Measurements from ENCODE around the gene NRARP. TPM values are rescaled to one million over a fixed set of nuclear protein-coding genes. Genes with fewer than 3 reads are reported as not detected.

Gene NRARP
- total RNA-seq, 1 experiment from 2014 or later, result not detected

DNA sequence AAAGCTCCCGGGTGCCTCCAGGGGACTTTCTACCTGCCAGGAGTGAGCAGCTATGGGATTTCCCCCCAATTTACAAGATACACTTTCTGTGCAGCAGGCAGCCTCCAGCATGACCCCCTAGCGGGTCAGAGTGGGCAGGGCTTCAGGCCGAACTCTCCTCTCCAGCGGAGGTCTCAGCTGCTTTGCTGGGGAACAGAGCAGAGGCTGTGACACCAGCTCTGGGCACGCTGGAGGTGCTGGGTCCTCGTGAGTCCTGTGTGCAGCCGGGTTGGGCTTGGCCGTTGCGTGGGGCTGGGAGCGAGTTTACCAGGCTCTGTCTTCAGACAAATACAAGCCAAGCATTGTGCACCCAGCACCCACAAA, 2.9 kb downstream of the NRARP start:
- no peak for DNase-seq (ENCODE audit: low read depth)

DNA sequence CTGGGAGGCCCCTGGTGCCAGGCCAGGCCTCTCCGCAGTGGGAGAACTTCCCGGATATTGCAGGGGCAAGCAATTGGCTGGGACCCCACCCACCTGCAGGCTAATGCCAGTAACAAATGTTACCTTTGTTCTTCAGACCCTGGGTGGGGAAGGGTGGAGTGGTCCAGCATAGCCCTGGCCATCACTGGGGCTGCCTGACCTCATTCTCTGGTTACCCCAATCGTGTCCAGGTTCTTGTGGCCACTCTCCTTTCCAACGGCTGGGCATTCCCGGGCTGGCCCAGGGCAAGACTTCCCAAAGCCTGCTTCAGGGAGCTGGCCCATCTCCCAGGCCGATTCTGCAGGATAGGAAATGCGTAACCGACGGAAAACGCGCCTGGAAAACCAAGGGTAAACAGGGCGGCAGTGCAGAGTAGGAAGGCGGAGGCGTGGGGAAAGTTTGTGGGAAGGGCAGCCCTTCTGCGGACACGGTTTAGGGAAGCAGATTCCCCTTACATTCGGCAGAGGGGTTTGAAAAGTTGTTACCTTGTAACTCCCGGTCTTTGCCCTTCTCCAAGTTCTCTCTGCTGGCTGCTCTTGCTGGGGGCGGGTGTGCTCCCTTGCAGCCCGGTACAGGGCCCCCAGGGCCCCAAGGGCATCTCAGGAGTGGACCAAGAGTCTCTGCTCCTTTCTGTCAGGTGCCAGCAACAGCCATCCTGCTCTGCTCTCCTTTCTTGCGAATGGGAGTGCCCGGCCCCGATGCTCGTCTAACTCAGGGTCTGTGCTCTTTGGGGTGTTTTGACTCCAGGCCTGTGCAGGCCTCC, 3.5 kb downstream of the NRARP start:
- no peak for DNase-seq (ENCODE audit: low read depth)

DNA sequence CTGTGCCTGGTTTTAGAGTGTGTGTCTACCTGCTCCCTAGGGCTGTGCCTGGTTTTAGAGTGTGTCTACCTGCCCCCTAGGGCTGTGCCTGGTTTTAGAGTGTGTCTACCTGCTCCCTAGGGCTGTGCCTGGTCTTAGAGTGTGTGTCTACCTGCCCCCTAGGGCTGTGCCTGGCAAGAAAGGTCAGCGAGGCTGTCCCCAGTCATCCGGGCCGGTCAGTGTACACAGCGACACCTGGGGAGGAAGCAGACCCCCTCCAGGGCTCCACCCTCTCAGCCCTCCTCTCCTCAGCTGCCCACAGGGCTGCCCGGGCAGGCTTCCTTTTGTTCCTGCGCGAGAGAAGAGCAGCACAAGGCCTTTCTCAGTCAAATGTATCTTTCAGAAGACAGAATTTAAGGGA, 4.1 kb downstream of the NRARP start:
- no peak for DNase-seq (ENCODE audit: low read depth)

DNA sequence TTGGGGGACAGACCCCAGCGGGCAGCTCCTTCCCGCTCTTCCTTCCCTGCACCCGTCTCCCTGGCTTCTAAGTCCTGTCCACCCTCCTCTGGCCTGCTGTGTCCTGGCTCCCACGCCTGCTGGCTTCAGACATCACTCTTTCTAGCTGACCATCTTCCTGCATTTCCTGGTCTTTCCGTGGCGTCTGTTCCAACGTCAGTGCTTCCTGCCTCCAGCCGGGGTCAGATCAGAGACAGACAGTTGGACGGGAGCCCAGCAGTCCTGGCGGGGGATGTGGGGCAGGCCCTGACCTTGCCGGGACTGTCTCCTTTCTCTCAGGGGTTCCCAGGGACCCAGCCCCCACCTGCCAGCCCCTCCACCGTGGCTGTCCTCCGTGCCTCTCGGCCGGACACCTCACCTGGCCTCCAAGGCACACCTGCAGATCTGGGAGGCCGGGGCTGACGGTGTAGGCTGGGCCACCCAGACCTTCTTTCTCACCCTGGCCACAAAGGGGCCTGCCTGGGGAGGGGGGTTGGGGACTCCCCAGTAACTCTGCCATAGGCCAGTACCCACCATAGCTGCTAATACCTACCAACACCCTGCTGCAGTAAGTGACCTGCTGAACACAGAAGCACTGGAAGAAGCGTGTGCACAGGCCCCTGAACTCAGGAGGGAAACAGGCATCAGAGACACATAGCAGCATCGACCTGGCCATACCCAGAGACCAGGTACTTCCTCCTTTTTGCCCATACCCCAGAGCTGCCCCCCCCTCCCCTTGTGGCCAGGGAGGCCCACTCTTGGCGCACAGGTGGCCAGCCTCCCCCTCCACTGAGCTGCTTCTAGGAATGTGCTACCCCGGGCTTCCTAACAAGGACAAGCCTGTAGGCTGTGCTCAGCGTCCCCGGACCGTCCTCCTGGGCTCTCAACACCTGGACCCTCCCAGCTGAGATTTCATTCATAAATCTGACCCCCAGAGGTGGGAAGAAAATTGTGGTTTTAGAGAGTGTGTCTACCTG, 5.1 kb downstream of the NRARP start:
- no peak for DNase-seq (ENCODE audit: low read depth)

DNA sequence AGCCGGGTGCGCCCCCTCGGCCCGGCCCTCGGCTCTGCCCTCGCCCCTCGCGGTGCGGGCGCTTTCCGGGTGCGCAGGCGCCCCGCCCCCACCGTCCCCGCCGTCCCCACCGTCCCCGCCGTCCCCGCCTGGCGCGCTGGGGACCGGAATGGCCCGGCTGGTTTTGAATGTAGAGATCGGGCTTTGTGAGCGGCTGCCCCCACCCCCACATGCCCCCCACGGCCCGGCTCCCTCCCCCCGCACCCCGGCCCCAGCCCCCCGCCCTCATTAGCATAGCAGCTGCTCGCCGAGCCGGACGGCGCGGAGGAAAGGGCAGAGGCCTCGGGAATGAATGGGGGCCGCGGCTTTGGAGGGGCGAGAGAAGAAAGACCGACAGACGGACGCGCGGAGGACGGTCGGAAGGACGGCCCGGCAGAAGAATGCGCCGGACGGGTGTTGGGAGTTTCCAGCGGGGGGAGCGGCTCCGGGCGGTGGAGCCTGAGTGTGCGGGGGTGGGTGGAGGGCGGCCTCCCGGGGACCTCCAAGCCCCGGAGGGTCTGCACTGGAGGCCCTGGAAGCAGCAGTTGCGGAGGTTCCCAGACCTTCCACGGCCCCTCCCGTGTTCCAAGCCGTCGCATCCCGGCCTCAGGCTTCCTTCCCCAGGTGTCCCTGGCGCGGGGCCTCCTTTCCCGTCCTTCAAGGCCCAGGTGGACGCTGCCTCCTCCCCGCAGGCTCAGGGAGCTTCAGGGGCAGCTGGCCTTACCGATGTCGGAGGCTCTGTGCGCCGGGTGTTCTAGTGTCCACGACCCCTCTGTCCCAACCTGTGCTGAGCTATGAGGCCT, 6.0 kb downstream of the NRARP start:
- no peak for DNase-seq (ENCODE audit: low read depth)

DNA sequence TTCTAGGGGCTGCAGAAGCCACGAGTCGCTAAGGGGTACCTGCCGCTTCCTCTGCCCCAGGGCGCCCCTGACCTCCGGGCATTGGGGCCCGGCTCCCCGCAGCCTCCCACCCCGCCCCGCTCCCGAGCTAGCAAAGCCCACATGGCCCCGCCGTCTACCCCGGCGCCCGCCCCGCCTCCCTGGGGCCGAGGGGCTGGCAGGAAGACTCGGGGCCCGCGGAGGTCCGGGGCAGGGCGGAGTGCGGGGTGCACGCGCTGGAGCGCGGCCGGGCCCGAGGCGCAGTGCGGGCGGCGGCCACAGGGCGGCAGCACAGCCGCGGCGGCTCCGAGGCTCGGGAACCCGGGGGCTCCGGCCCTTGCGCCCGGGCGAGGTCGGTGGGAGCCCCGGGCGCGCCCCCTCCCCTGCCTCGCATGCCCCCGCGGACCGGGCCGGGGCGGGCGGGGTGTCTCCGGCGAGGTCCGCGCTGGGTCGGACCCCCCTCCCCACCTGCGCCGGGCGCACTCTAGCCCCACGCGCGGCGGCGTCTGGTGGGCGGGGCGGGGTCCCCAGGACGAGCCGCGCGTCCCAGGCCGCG, 6.7 kb downstream of the NRARP start:
- no peak for DNase-seq (ENCODE audit: low read depth)

DNA sequence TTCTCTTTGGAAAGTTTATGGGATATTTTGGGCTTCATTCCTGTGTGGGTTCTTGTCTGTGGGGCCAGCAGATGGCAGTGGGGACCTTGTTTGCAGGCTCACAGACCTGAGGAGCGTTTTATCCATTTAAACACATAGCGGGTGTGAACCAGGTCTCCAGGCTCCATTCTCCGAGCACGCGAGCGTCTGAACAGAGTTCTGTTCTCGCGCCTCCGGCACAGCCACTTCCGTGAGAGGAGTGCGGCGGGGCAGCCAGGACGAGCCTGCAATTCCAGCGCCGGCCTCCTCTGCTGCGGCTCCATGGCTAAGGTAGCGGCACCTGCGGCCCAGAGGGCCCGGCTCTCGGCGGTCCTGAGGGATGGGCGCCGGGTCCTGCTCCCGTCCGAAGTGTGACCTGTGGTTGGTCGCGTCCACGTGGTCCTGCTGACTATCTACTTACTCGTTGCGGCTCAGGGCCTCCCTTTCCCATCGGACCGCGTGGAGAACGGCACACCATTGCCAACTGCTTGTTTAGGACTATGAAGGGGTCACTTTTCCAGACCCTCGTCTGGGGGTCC, 7.3 kb downstream of the NRARP start:
- DNase-seq (ENCODE audit: low read depth), result no peak

DNA sequence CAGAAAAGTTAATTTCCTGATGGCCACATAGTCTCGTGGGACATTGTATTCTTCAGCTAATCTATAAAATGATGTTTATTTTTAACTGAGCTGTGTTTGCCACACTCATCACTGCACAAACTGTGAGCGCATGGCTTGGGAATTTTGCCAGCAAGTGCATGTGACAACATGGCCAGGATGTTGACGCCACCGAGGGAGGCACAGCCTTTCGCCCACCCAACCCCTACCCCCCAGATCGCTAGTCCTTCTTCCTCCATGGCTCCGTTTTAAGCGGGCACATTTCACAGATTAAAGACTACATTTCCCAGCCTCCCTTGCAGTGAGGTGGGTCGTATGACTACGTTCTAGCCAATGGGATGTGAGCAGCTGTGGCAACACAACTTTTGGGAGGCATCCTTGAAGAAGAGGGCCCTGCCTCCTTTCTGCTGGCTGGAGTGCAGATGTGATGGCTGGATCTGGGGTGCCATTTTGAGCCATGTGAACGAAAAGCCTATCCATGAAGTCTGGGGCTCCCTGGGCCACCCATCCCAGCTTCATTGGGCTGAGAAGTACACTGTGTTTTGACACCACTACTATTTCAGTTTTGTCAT, 7.9 kb downstream of the NRARP start:
- peak; percentile 46 for DNase-seq (ENCODE audit: low read depth)

DNA sequence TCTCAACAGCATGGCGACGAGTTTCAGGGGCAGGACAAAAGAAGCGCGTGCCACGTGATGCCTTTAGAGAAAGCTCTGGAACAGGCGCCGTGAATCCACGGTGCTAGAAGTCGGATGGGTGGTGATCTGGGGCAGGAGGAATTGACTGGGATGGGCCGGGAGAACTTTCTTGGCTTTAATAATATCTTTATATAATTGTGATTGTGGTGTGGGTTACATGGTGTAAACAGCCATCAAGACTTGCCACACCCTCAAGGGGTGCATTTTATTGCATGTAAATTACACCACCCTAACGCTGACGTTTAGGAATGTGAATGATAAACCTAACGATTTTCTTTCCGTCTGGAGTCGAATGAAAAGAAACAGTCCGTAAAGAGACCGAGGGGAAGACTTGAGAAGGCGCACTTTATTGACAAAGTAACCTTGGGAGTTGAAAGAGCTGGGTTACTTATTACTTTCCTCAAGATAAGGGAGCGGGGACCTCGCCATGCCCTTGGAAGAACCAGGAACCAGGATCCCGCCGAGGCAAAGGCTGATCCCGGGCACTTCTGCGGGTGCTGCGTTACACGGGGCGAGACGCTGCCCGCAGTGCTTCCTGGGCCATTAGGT, 8.5 kb downstream of the NRARP start:
- DNase-seq (ENCODE audit: low read depth), result no peak

DNA sequence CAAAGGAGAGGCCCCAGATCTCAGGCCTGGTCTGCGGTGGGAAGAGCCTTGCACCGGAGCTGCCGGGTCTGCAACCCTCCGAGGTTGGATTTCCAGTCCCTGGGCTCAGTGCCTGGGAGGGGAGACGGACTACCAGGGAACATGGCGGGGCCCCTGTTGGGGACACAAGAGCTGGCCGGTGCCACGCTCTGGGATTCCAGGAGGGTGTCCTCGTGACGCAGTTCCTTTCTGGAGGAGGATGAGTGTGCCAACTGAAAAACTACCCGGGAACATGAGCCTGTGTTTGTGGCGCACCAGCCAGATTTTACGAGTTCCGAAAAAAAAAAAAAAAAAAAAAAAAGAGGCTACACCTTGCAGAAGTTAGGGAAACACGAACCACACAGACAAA, 9.0 kb downstream of the NRARP start:
- DNase-seq (ENCODE audit: low read depth), result no peak

DNA sequence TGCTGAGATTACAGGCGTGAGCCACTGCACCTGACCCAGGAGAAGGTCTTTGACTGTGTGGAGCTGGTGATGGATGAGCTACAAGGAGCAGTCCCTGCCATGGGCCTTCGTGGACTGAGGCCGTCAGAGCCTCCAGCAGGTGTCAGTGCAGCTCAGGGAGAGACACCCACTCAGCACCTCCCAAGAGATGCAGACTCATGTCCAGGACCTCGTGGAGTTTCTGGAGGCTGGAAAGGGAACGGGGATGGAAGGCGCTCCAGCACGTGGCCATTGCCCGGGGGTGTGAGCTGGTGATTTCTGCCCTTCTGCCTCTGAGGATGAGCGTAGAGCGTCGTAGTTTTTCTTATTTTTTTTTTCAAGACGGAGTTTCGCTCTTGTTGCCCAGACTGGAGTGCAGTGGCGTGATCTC, 15.1 kb downstream of the NRARP start:
- DNase-seq (ENCODE audit: low read depth), result peak; percentile 52

DNA sequence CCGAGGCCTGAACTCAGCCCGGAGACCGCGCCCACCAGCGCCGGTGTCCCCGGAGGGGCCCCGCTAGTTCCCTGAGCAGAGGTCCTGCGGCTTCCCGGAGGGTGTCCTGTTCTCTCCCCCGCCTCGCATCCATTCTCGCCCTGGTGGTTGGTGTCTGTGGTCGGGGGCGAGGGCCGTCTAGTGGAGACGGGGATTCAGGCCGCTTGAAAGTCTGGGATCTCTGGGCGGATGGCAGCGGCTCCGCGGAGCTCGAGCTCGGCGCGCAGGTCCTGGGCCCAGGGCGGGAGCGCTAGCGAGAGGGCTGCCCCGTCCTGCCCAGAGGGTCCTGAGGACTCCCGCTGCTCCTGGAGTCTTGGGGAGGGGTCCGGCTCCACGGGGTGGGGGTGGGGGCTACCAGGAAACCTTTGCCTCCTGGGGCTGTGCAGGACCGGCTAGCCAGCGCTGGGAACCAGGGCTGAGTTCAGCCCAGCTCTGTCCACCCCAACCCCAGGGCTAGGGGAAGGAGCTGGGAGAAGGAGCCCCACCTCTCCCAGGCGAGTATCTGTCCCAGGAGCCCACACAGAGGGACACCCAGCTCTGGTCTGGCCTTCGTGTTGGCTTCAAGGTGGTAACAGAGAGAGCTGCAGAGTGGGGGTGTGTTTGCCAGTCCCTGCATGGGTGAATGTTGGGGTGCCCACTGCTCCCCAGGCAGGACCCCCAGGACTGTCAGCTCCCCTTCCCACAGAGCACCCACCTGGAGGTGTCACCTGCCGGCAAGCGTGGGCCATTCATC, 20.5 kb downstream of the NRARP start:
- DNase-seq (ENCODE audit: low read depth), result no peak

DNA sequence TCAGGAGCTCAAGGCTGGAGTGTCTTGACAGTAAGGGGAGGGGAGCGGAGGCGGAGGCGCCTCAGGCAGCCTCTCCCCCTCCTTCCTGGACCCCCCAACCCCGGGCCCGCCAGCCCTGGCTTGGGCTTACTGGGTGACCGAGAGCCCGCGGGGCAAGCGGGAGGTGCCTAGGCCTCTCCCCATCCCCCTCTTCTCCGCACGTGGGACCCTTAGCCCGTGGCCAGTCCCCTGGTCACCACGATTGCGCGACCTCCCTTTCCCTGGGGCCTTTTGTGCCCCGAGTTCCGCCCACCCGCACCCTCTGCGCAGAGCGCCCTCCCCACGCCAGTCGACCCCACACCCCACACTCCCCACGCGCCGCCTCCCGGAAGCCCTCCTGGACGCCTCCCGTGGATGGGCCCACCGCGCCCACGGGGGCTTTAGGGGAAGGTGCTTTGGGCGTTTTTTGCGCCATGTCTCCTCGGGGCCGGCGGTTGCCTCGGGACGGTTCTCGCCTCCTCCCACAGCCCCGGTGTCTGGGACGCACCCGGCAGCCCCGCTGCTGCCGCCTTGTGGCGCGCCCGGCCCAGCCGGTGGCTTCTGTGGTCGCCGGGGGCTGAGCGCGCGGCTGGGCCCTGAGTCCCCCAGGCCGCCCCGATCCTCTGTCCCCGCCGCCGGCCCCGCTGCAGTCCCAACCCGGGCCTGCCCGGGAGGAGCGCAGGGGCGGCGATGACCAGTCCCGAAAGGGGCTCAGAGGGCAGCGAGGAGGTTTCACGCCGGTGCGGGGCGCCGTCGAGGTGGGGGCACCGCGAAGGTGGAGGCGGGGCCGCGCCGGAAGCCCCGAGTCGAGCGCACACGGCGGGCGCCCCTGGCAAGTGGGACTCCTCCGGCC, 21.4 kb downstream of the NRARP start:
- no peak for DNase-seq (ENCODE audit: low read depth)

DNA sequence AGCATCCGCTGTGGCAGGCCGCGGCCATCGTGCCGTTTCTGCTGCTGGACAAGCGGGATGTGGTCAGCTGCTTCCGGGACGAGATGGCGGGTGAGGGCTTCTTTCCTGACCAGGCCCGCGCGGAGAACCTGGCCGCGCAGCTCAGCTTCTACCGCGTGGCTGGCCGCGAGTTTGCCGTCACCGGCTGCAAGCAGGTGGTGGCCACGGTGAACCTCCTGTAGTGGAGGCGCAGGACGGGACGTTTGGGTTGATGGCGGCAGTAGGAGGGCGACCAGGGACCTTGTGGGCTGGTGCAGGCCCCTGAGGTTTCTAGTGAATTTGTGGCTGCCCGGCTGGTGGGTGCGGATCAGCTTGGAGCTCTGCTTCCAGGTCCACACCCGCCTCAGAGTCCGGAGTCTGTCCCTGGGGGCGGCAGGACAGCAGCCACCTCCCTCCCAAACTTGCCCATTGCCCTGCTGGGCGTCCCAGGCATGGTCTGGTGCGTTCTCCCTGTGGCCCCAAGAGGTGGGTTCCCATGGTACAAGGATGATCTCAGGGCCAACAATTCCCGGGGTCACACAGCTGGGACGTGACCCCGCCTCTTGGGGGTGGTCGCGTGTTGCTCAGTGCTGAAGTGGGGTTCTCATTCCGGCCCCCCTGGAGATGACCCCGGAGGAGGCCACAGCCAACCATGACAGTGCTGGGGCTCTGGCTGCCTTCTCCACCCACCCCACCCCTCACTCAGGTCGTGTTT, 22.2 kb downstream of the NRARP start:
- DNase-seq (ENCODE audit: low read depth), result no peak

DNA sequence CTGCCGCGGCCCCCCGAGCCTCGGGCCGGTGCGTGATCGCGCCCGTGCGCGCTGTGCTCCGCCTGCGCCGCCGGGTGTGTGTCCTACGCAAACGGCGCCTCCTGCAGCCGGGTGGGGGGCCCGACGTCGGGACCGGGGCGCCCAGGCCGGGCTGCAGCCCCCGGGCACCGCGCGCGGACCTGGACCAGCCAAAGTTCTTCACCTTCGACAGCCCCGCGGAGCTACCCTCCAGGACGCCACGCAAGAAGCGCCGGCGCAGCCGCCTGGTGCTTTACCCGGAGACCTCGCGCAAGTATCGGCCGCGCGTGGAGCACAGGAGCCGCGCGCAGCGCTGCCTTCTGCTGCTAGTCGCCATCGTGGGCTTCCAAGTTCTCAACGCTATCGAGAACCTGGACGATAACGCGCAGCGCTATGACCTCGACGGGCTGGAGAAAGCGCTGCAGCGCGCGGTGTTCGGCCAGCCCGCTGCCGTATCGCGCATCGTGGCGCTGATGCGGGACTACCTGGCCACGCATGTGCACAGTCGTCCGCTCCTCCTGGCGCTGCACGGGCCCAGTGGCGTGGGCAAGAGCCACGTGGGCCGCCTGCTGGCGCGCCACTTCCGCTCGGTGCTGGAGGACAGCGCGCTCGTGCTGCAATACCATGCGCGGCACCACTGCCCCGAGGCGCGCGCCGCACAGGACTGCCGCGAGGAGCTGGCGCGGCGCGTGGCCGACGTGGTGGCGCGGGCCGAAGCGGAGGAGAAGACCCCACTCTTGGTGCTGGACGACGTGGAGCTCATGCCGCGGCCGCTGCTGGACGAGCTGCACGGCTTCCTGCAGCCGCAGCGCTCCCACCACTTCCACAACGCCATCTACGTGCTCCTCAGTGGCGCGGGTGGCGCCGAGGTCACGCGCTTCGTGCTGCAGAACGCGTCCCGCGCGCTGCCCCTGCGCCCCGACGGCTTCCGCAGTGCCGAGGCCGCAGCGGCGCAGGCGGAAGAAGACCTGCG, 23.1 kb downstream of the NRARP start:
- DNase-seq (ENCODE audit: low read depth), result no peak

DNA sequence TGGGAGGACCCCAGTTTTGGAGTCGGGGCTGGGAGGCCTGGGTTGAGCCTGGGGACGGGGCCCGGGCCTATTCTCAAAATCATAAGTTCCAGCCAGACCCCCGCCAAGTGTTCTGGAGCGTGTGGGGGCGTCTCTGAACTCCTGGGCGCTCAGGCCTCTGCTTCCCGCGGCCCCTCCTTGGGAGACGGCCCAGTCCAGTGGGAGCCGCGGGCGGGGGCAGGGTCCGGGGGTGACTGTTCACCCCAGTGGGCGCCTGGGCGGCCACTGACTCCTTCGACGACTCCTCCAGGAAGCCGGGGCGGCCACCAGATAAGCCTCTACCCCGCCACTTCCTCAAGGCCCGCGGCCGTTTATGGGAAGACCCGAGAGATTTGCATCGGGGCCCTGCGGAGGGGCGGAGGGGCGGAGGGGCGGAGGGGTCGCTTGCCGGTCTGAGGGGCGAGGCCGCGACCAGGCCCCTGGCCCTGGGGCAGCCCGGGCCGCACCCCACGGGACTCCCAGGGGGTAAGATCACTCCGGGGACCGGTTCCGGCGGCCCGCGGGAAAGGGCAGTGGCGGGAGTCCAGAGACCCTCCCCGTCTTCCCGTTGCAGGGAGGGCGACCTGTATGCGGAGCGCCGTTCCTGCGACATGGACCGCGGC, 23.9 kb downstream of the NRARP start:
- DNase-seq (ENCODE audit: low read depth), result no peak
